ENCODE results near the gene WHAMM.
"Not testable (repeated sequence)": the region's sequence is repeated elsewhere in the genome, so short reads cannot be mapped to it uniquely, and the experiment has no call there.

The WHAMM gene, protein sequence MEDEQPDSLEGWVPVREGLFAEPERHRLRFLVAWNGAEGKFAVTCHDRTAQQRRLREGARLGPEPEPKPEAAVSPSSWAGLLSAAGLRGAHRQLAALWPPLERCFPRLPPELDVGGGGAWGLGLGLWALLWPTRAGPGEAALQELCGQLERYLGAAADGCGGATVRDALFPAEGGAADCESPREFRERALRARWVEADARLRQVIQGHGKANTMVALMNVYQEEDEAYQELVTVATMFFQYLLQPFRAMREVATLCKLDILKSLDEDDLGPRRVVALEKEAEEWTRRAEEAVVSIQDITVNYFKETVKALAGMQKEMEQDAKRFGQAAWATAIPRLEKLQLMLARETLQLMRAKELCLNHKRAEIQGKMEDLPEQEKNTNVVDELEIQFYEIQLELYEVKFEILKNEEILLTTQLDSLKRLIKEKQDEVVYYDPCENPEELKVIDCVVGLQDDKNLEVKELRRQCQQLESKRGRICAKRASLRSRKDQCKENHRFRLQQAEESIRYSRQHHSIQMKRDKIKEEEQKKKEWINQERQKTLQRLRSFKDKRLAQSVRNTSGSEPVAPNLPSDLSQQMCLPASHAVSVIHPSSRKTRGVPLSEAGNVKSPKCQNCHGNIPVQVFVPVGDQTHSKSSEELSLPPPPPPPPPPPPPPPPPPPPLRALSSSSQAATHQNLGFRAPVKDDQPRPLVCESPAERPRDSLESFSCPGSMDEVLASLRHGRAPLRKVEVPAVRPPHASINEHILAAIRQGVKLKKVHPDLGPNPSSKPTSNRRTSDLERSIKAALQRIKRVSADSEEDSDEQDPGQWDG

GRCh38 chr15:82809308-82810060 lies at the start of gene WHAMM:
Gene WHAMM, plus strand, starts transcription at chr15:82809628. Its CDS starts 99 bp downstream, at chr15:82809727.
- peak within 1 kb of the TSS; percentile 94 for H3K9ac ChIP-seq (ENCODE audit: low read length)
- no peaks in the 10 kb centered on the region for H3K9me3 ChIP-seq (ENCODE audit: control insufficient read depth, low read length)
- peak; percentile 100 for DNase-seq (ENCODE audit: low read depth)
- H3K4me1 ChIP-seq (ENCODE audit: control insufficient read depth, insufficient read depth, low read length), result peaks cover 21% of the 10 kb centered on the region
- H3K36me3 ChIP-seq (ENCODE audit: control insufficient read depth, insufficient read depth, low read length, severe bottlenecking), result peaks cover 16% of the 10 kb centered on the region
- H3K4me3 ChIP-seq (ENCODE audit: low read length), result peak within 1 kb of the TSS; percentile 90
- H3K27me3 ChIP-seq (replicated peaks; ENCODE audit: control insufficient read depth, insufficient read depth, low read length), result no peaks in the 10 kb centered on the region

DNA sequence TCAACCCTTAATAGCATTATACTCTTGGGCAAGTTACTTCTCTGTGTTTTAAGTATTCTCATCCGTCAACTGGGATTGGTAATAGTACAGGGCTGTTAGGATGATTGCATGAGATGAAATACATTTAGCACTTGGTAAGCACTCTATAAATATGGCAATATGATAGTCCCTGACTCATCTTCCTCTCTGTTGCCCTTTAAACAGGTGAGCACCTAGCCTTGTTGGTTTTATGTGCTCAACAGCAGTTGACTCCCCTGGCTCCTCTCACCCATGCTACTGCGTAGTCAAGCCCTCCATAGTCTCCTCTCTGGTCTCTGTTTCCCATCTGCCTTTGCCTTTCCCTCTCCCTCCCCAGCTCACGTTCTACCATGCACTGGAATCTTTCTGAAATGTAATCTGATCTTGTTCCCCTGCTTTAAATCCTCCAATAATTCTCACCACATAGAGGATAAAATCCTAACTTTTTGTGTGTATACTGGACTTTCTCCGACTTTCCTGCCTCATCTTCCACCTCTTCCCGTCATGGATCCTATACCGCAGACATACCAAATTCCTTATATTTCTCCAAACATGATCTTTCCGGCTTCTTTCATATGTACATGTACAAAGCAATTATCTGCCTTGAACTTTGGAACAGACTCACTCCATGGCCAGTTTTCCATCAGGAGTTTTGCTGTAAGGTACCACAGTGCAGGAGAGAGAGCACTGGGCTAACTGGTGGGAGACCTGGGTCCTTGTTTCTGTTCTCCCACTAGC lies 45.9 kb upstream of the WHAMM start:
- H3K4me1 ChIP-seq (ENCODE audit: control insufficient read depth, insufficient read depth, low read length), result no peaks in the 10 kb centered on the region
- no peaks in the 10 kb centered on the region for H3K27me3 ChIP-seq (replicated peaks; ENCODE audit: control insufficient read depth, insufficient read depth, low read length)
- H3K4me3 ChIP-seq (ENCODE audit: low read length), result no peak overlapping the region
- no peak overlapping the region for H3K9ac ChIP-seq (ENCODE audit: low read length)
- DNase-seq (ENCODE audit: low read depth), result no peak
- no peaks in the 10 kb centered on the region for H3K9me3 ChIP-seq (ENCODE audit: control insufficient read depth, low read length)
- H3K36me3 ChIP-seq (ENCODE audit: control insufficient read depth, insufficient read depth, low read length, severe bottlenecking), result peaks cover 45% of the 10 kb centered on the region

DNA sequence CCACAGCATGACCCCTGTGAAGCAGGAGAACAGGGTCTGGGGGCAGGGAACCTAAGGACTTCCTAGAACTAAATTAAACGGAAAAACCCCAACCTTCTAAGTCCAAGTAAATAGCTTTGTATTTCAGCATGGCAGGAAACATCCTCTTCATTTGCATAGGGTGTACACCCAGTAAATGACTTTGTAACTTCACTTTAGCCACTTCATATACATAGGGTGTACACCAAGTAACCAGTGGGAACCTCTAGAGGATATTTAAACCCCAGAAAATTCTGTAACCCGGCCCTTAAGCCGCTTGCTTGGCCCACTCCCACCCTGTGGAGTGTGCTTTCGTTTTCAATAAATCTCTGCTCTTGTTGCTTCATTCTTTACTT lies 45.3 kb upstream of the WHAMM start:
- Histone ChIP-seq H3K9ac (ENCODE audit: low read length) (no peak overlapping the region), H3K9me3 (ENCODE audit: control insufficient read depth, low read length) (no peaks in the 10 kb centered on the region)

GRCh38 chr15:82764740-82765139 lies 44.7 kb upstream of the WHAMM start:
- Histone ChIP-seq H3K9ac (ENCODE audit: low read length) (no peak overlapping the region), H3K27me3 (replicated peaks; ENCODE audit: control insufficient read depth, insufficient read depth, low read length) (no peaks in the 10 kb centered on the region), H3K9me3 (ENCODE audit: control insufficient read depth, low read length) (no peaks in the 10 kb centered on the region), H3K4me3 (ENCODE audit: low read length) (no peak overlapping the region), H3K4me1 (ENCODE audit: control insufficient read depth, insufficient read depth, low read length) (no peaks in the 10 kb centered on the region), H3K36me3 (ENCODE audit: control insufficient read depth, insufficient read depth, low read length, severe bottlenecking) (peaks cover 36% of the 10 kb centered on the region)
- DNase-seq (ENCODE audit: low read depth), result no peak

More for the DNA sequence above, 45.3 kb upstream of the WHAMM start:
- no peak for DNase-seq (ENCODE audit: low read depth)
- Histone ChIP-seq H3K4me3 (ENCODE audit: low read length) (no peak overlapping the region), H3K4me1 (ENCODE audit: control insufficient read depth, insufficient read depth, low read length) (no peaks in the 10 kb centered on the region), H3K27me3 (replicated peaks; ENCODE audit: control insufficient read depth, insufficient read depth, low read length) (no peaks in the 10 kb centered on the region), H3K36me3 (ENCODE audit: control insufficient read depth, insufficient read depth, low read length, severe bottlenecking) (peaks cover 39% of the 10 kb centered on the region)

- peaks cover 25% of the 10 kb centered on the region for H3K36me3 ChIP-seq (ENCODE audit: control insufficient read depth, insufficient read depth, low read length, severe bottlenecking)
- H3K9me3 ChIP-seq (ENCODE audit: control insufficient read depth, low read length); H3K27me3 ChIP-seq (replicated peaks; ENCODE audit: control insufficient read depth, insufficient read depth, low read length); H3K4me1 ChIP-seq (ENCODE audit: control insufficient read depth, insufficient read depth, low read length); DNase-seq (ENCODE audit: low read depth); H3K4me3 ChIP-seq (ENCODE audit: low read length); H3K9ac ChIP-seq (ENCODE audit: low read length): not testable (repeated sequence)
Observed at GRCh38 chr15:82766201-82766600, 43.2 kb upstream of the WHAMM start.

DNA sequence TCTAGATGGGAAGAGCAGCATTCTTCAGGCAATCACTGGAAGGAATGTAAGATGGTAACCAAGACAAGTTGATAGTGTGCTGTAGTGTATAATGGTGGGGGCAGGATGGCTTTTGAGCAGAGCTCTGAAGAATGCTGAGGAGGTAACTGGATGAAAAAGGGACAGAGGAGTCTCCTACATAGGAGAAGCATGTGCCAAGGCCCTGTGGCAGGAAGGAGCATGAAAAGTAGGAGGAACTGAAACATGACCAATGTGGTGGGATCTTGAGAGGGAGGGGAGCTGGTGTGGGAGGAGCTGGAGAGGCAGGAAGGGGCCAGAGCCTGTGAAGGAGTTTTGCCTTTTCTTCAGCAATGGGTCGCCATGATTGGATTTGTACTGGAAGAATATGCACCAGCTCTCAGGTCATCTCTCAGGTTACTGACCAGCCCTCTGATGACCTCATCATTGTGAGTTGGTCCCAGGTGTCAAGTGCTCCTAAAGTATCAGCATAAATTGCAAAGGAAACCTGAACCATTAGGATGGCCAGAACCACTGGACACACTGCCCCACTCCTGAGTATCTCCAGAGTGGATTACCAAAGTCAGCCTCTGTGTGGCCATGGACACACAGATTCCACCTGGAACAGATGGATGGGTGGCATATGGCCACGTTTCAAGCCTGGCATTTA lies 42.1 kb upstream of the WHAMM start:
- Histone ChIP-seq H3K9ac (ENCODE audit: low read length) (no peak overlapping the region), H3K4me1 (ENCODE audit: control insufficient read depth, insufficient read depth, low read length) (no peaks in the 10 kb centered on the region), H3K4me3 (ENCODE audit: low read length) (no peak overlapping the region), H3K27me3 (replicated peaks; ENCODE audit: control insufficient read depth, insufficient read depth, low read length) (no peaks in the 10 kb centered on the region), H3K9me3 (ENCODE audit: control insufficient read depth, low read length) (no peaks in the 10 kb centered on the region), H3K36me3 (ENCODE audit: control insufficient read depth, insufficient read depth, low read length, severe bottlenecking) (peaks cover 19% of the 10 kb centered on the region)
- DNase-seq (ENCODE audit: low read depth), result no peak

- Histone ChIP-seq H3K9me3 (ENCODE audit: control insufficient read depth, low read length) (no peaks in the 10 kb centered on the region), H3K27me3 (replicated peaks; ENCODE audit: control insufficient read depth, insufficient read depth, low read length) (no peaks in the 10 kb centered on the region), H3K4me1 (ENCODE audit: control insufficient read depth, insufficient read depth, low read length) (no peaks in the 10 kb centered on the region), H3K36me3 (ENCODE audit: control insufficient read depth, insufficient read depth, low read length, severe bottlenecking) (peaks cover 12% of the 10 kb centered on the region), H3K4me3 (ENCODE audit: low read length) (no peak overlapping the region), H3K9ac (ENCODE audit: low read length) (no peak overlapping the region)
- peak; percentile 28 for DNase-seq (ENCODE audit: low read depth)
Observed at GRCh38 chr15:82768414-82769054, 40.9 kb upstream of the WHAMM start.

DNA sequence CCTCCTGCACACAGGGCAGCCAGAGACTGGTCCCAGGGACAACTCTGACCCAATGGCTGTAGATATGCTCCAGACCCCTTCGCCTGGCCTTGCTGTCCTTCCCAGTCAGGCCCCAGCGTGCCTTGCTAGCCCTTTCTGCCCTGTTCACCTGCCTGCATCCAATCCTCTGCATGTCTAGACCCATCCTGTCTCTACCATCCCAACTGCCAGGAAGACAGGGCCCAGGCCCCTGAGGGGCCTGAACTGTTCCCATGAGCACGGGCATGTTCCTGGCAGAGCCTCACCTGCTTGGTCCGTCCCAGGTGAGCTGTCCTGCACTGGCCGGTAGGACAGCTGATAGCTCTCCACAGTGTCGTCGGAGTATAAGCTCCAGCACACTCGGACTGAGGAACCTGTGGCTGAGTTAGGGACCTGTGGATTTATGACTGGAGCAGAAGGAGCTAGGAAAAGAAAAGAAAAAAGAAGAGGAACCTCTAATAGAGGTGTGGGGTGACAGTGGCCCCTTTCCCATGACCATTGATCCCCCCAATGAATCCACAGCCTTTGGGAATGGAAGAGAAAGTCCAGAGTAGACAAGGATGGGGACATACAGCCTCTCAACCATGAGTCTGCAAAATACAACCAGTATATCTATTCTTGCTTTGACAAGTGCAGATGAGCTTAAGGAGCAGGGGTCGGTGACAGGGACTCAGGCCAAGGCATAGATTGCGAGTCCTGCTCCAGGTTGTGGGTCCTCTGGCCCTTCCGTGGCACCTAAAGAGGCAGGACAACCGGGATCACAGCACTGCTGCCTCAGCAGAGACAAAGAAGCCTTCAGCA lies 37.4 kb upstream of the WHAMM start:
- no peak overlapping the region for H3K9ac ChIP-seq (ENCODE audit: low read length)
- H3K27me3 ChIP-seq (replicated peaks; ENCODE audit: control insufficient read depth, insufficient read depth, low read length), result no peaks in the 10 kb centered on the region
- no peaks in the 10 kb centered on the region for H3K9me3 ChIP-seq (ENCODE audit: control insufficient read depth, low read length)
- peaks cover 3% of the 10 kb centered on the region for H3K36me3 ChIP-seq (ENCODE audit: control insufficient read depth, insufficient read depth, low read length, severe bottlenecking)
- DNase-seq (ENCODE audit: low read depth), result no peak
- no peak overlapping the region for H3K4me3 ChIP-seq (ENCODE audit: low read length)
- H3K4me1 ChIP-seq (ENCODE audit: control insufficient read depth, insufficient read depth, low read length), result no peaks in the 10 kb centered on the region

DNA sequence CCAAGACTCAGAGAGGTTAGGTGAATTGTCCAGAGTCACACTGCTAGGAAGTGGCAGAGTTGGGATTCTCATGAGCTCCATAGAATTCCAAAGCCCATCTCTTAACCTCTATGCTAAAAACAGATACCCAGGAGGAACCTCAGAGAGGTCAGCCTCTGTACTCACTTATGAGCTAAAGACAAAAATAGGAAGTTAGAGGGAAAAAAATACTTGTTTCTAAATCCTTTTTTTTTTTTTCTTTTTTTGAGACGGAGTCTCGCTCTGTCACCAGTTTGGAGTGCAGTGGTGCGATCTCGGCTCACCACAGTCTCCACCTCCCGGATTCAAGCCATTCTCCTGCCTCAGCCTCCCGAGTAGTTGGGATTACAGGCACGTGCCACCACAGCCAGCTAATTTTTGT lies 34.9 kb upstream of the WHAMM start:
- Histone ChIP-seq H3K36me3 (ENCODE audit: control insufficient read depth, insufficient read depth, low read length, severe bottlenecking) (no peaks in the 10 kb centered on the region), H3K27me3 (replicated peaks; ENCODE audit: control insufficient read depth, insufficient read depth, low read length) (no peaks in the 10 kb centered on the region), H3K4me3 (ENCODE audit: low read length) (no peak overlapping the region), H3K4me1 (ENCODE audit: control insufficient read depth, insufficient read depth, low read length) (no peaks in the 10 kb centered on the region), H3K9me3 (ENCODE audit: control insufficient read depth, low read length) (no peaks in the 10 kb centered on the region), H3K9ac (ENCODE audit: low read length) (no peak overlapping the region)
- DNase-seq (ENCODE audit: low read depth), result no peak
